Sigmoid colon (tissue), 7 donors: ENCODE measurements around the gene UVRAG. TPM values are rescaled to one million over a fixed set of nuclear protein-coding genes. Genes with fewer than 3 reads are reported as not detected.
A peak's percentile ranks its signal among the peaks of the same experiment; 100 is the strongest.

Source experiments
- DNase-seq: peaks from one replicate; pipeline ENCODE4 v3.0.0-alpha.2; 2019
- H3K27ac ChIP-seq, 4 donors: fragments of 200-600 bp; sonication (generic); one replicate each; pipeline ENCODE4 v1.5.1; 2016 to 2019; ENCODE audit warnings: mild to moderate bottlenecking in 1 of 4
- H3K27me3 ChIP-seq, 3 donors: fragments of 200-600 bp; sonication (generic); one replicate each; pipeline ENCODE4 v1.5.1; 2019; ENCODE audit warnings: mild to moderate bottlenecking in 1 of 3
- H3K36me3 ChIP-seq, 4 donors: fragments of 200-600 bp; sonication (generic); one replicate each; pipeline ENCODE4 v1.5.1; 2016 to 2019
- H3K4me1 ChIP-seq, 4 donors: fragments of 200-600 bp; sonication (generic); one replicate each; pipeline ENCODE4 v1.5.1; 2017 to 2019
- H3K4me3 ChIP-seq, 4 donors: fragments of 200-600 bp; sonication (generic); one replicate each; pipeline ENCODE4 v1.5.1; 2017 to 2019; ENCODE audit warnings: mild to moderate bottlenecking in 2 of 4, moderate library complexity in 1 of 4
- H3K9me3 ChIP-seq, 4 donors: fragments of 200-600 bp in 3 of 4; sonication (generic) in 3 of 4; one replicate each; pipeline versions ENCODE4 v1.5.1 to v1.6.1; 2013 to 2019
- CTCF ChIP-seq, 4 experiments: fragments of 450-650 bp in 3 of 4; fragments of 200-600 bp in 1 of 4; IDR thresholded peaks; one replicate each; pipeline ENCODE4 v1.5.1; 2016 to 2019; ENCODE audit warnings: antibody characterized with exemption in 4 of 4, mild to moderate bottlenecking in 3 of 4, moderate library complexity in 2 of 4
- EP300 ChIP-seq, 4 donors: sonication (generic); formaldehyde crosslinking; IDR thresholded peaks; one replicate each; pipeline ENCODE4 v1.6.1; 2017; ENCODE audit warnings: antibody characterized with exemption in 4 of 4
- POLR2A ChIP-seq, 2 donors: fragments of 450-650 bp; IDR thresholded peaks; one replicate each; pipeline ENCODE4 v1.6.1; 2016; ENCODE audit warnings: antibody characterized with exemption in 2 of 2, mild to moderate bottlenecking in 2 of 2, moderate library complexity in 2 of 2
- POLR2AphosphoS5 ChIP-seq, 4 donors: sonication (generic); formaldehyde crosslinking; IDR thresholded peaks; one replicate each; pipeline ENCODE4 v1.6.1; 2017; ENCODE audit warnings: antibody characterized with exemption in 4 of 4
- WGBS, 2 donors: extraction: QIAGEN DNeasy Blood & Tissue Kit; methylation state at CpG; one replicate each; pipeline ENCODE4 v1.1.7; 2013; 5-methylcytosine and 5-hydroxymethylcytosine counted together
- intact Hi-C: fragments of 100-400 bp; cut with DNase I; formaldehyde crosslinking; loops from one replicate; pipeline ENCODE4 v1.15.1; 2023
- polyA plus RNA-seq, 3 donors: library from polyadenylated mRNA; stranded (reverse); fragments of 200-250 nt; gene quantifications; one replicate each; pipeline ENCODE4 v1.2.3, GENCODE V29; 2013
- total RNA-seq, 4 donors: library from RNA; depleted of rRNA; stranded (reverse); fragments of >200 nt; gene quantifications; one replicate each; pipeline ENCODE4 v1.1.0, GENCODE V29; 2016
- donor health status: healthy with polysubstance abuse.
- donor health status: Bipolar disorder and iron deficiency.
- donor health status: healthy.

The UVRAG gene
- total and polyA plus RNA-seq, 7 donors: 4.9 to 43.2 (median 29.3) TPM

GRCh38 chr11:76119032-76119431 lies 304.0 kb downstream of the UVRAG start:
- intact Hi-C loops: no loop called here
- Histone ChIP-seq H3K4me3 (no peak overlapping the region), H3K9me3 (no peaks in the 10 kb centered on the region), H3K4me1 (peaks cover 0 to 33% (median 27%) of the 10 kb centered on the region in 4 donors), H3K27me3 (no peaks in the 10 kb centered on the region), H3K27ac (peak overlapping the region in 1 of 4 donors; percentile 68), H3K36me3 (peaks cover 0 to 8% (median 2%) of the 10 kb centered on the region in 4 donors)
- TF ChIP-seq POLR2A (IDR thresholded peaks at IDR 0.05) (no peak), POLR2AphosphoS5 (IDR thresholded peaks at IDR 0.05) (no peak), EP300 (IDR thresholded peaks at IDR 0.05) (no peak), CTCF (IDR thresholded peaks at IDR 0.05) (no peak)
- DNase-seq: no peak
- 56 to 72% methylated on average over 2 of the region's 2 CpGs for WGBS, 2 donors

GRCh38 chr11:76119779-76120178 lies 304.8 kb downstream of the UVRAG start:
- Histone ChIP-seq H3K36me3 (peaks cover 0 to 8% (median 2%) of the 10 kb centered on the region in 4 donors), H3K4me1 (peaks cover 0 to 33% (median 29%) of the 10 kb centered on the region in 4 donors), H3K27me3 (no peaks in the 10 kb centered on the region), H3K4me3 (no peak overlapping the region), H3K9me3 (no peaks in the 10 kb centered on the region), H3K27ac (peak overlapping the region in 2 of 4 donors; percentile 6 to 68)
- 34 to 57% methylated on average over 4 of the region's 4 CpGs for WGBS, 2 donors
- DNase-seq: no peak
- no peak for TF ChIP-seq POLR2AphosphoS5 (IDR thresholded peaks at IDR 0.05)
- no peak for TF ChIP-seq EP300 (IDR thresholded peaks at IDR 0.05)
- TF ChIP-seq CTCF (IDR thresholded peaks at IDR 0.05): no peak
- intact Hi-C loops: no loop called here

GRCh38 chr11:76120513-76121101 lies 305.6 kb downstream of the UVRAG start:
- intact Hi-C loops: no loop called here
- H3K4me1 ChIP-seq: peaks cover 0 to 33% (median 29%) of the 10 kb centered on the region in 4 donors
- no peak overlapping the region for H3K4me3 ChIP-seq
- H3K27ac ChIP-seq: peak overlapping the region; percentile 17 to 68 (median 38)
- WGBS, 2 donors: 14 to 51% methylated on average over 5 of the region's 5 CpGs
- no peaks in the 10 kb centered on the region for H3K9me3 ChIP-seq
- DNase-seq: no peak
- H3K27me3 ChIP-seq: no peaks in the 10 kb centered on the region
- peaks cover 0 to 8% (median 2%) of the 10 kb centered on the region in 4 donors for H3K36me3 ChIP-seq
- TF ChIP-seq CTCF (IDR thresholded peaks at IDR 0.05) (no peak), POLR2AphosphoS5 (IDR thresholded peaks at IDR 0.05) (no peak), EP300 (IDR thresholded peaks at IDR 0.05) (no peak), POLR2A (IDR thresholded peaks at IDR 0.05) (no peak)

GRCh38 chr11:76123248-76123647 lies 308.2 kb downstream of the UVRAG start:
- no peaks in the 10 kb centered on the region for H3K27me3 ChIP-seq
- H3K4me1 ChIP-seq: peaks cover 0 to 33% (median 29%) of the 10 kb centered on the region in 4 donors
- H3K4me3 ChIP-seq: no peak overlapping the region
- intact Hi-C loops: no loop called here
- H3K36me3 ChIP-seq: no peaks in the 10 kb centered on the region
- DNase-seq: no peak
- WGBS, 2 donors: 59 to 73% methylated on average over 4 of the region's 4 CpGs
- no peak overlapping the region for H3K27ac ChIP-seq
- no peaks in the 10 kb centered on the region for H3K9me3 ChIP-seq
- TF ChIP-seq POLR2A (IDR thresholded peaks at IDR 0.05) (no peak), POLR2AphosphoS5 (IDR thresholded peaks at IDR 0.05) (no peak), EP300 (IDR thresholded peaks at IDR 0.05) (no peak), CTCF (IDR thresholded peaks at IDR 0.05) (no peak)
